ENCODE results near the gene TSKU. TPM values are rescaled to one million over a fixed set of nuclear protein-coding genes. Genes with fewer than 3 reads are reported as not detected.

Gene TSKU
- total RNA-seq, 1 donor from 2014 or later: 16.3 TPM

- Histone ChIP-seq H3K4me1 (peaks cover 36% of the 10 kb centered on the region), H3K9me3 (no peaks in the 10 kb centered on the region), H3K27me3 (ENCODE audit: low read depth) (no peaks in the 10 kb centered on the region), H3K27ac (peak overlapping the region; percentile 42), H3K36me3 (peaks cover 12% of the 10 kb centered on the region), H3K4me3 (peak overlapping the region; percentile 48)
- intact Hi-C loops (cut with DNase I): loop anchor here (5.0 kb wide), 1 partner anchor 67 kb away; no protein-coding TSS in a partner anchor
- peak; percentile 91 for DNase-seq
- peak; percentile 96 for TF ChIP-seq CTCF (IDR thresholded peaks at IDR 0.05)
- peak; percentile 91 to 94 for ATAC-seq
These were observed 16.1 kb downstream of the TSKU start for GRCh38 chr11:76799066-76799804.

GRCh38 chr11:76800466-76801200 lies 17.5 kb downstream of the TSKU start:
- intact Hi-C loops (cut with DNase I): no loop called here
- H3K4me1 ChIP-seq: peaks cover 45% of the 10 kb centered on the region
- H3K36me3 ChIP-seq: peaks cover 8% of the 10 kb centered on the region
- no peak for ATAC-seq
- no peak overlapping the region for H3K4me3 ChIP-seq
- no peak overlapping the region for H3K27ac ChIP-seq
- no peak for TF ChIP-seq CTCF (IDR thresholded peaks at IDR 0.05)
- H3K27me3 ChIP-seq (ENCODE audit: low read depth): no peaks in the 10 kb centered on the region
- H3K9me3 ChIP-seq: no peaks in the 10 kb centered on the region
- no peak for DNase-seq

GRCh38 chr11:76801225-76801624 lies 18.1 kb downstream of the TSKU start:
- peaks cover 2% of the 10 kb centered on the region for H3K36me3 ChIP-seq
- H3K4me1 ChIP-seq: peaks cover 45% of the 10 kb centered on the region
- no peak for TF ChIP-seq CTCF (IDR thresholded peaks at IDR 0.05)
- no peaks in the 10 kb centered on the region for H3K27me3 ChIP-seq (ENCODE audit: low read depth)
- H3K9me3 ChIP-seq: no peaks in the 10 kb centered on the region
- intact Hi-C loops (cut with DNase I): no loop called here
- H3K27ac ChIP-seq: no peak overlapping the region
- H3K4me3 ChIP-seq: no peak overlapping the region
- ATAC-seq (no peak), DNase-seq (no peak)

GRCh38 chr11:76801736-76802135 lies 18.6 kb downstream of the TSKU start:
- H3K27ac ChIP-seq: no peak overlapping the region
- intact Hi-C loops (cut with DNase I): no loop called here

GRCh38 chr11:76802151-76802550 lies 19.0 kb downstream of the TSKU start:
- Histone ChIP-seq H3K4me1 (peaks cover 48% of the 10 kb centered on the region), H3K9me3 (no peaks in the 10 kb centered on the region), H3K36me3 (no peaks in the 10 kb centered on the region), H3K4me3 (no peak overlapping the region), H3K27ac (peak overlapping the region; percentile 56), H3K27me3 (ENCODE audit: low read depth) (no peaks in the 10 kb centered on the region)
- TF ChIP-seq CTCF (IDR thresholded peaks at IDR 0.05): no peak
- intact Hi-C loops (cut with DNase I): no loop called here
- DNase-seq (no peak), ATAC-seq (no peak)

More at GRCh38 chr11:76801736-76802135, 18.6 kb downstream of the TSKU start:
- Histone ChIP-seq H3K27me3 (ENCODE audit: low read depth) (no peaks in the 10 kb centered on the region), H3K4me1 (peaks cover 45% of the 10 kb centered on the region), H3K9me3 (no peaks in the 10 kb centered on the region), H3K36me3 (no peaks in the 10 kb centered on the region), H3K4me3 (no peak overlapping the region)
- DNase-seq (no peak), ATAC-seq (no peak)
- TF ChIP-seq CTCF (IDR thresholded peaks at IDR 0.05): no peak
